HEK293 (cell line): ENCODE results near the gene HECTD3.

Source experiments
- ATF2 ChIP-seq: fragments of 450-650 bp; formaldehyde crosslinking; IDR thresholded peaks from 2 replicates; pipeline ENCODE4 v1.5.1; 2016; ENCODE audit warnings: missing biosample characterization, missing genetic modification characterization, low read depth
- CTCF ChIP-seq: fragments of 450-650 bp; formaldehyde crosslinking; IDR thresholded peaks from 2 replicates; pipeline ENCODE4 v1.5.1; 2016; ENCODE audit warnings: missing biosample characterization, missing genetic modification characterization
- GLI4 ChIP-seq: fragments of 450-650 bp; formaldehyde crosslinking; IDR thresholded peaks from 2 replicates; pipeline ENCODE4 v1.5.1; 2016; ENCODE audit warnings: missing biosample characterization, missing genetic modification characterization
- PBX3 ChIP-seq: sonication (generic); formaldehyde crosslinking; IDR thresholded peaks from 2 replicates; pipeline ENCODE4 v1.8.1; 2022; ENCODE audit warnings: mild to moderate bottlenecking, moderate library complexity, missing genetic modification reagents
- RBAK ChIP-seq: fragments of 450-650 bp; formaldehyde crosslinking; IDR thresholded peaks from 2 replicates; pipeline ENCODE4 v1.5.1; 2016; ENCODE audit warnings: missing biosample characterization, missing genetic modification characterization
- ZBTB1 ChIP-seq: fragments of 450-650 bp; formaldehyde crosslinking; IDR thresholded peaks from 2 replicates; pipeline ENCODE4 v1.5.1; 2016; ENCODE audit warnings: missing biosample characterization, missing genetic modification characterization
- ZBTB20 ChIP-seq: fragments of 450-650 bp; formaldehyde crosslinking; IDR thresholded peaks from 2 replicates; pipeline ENCODE4 v1.5.1; 2016; ENCODE audit warnings: missing biosample characterization, missing genetic modification characterization
- ZBTB26 ChIP-seq: fragments of 450-650 bp; formaldehyde crosslinking; optimal IDR thresholded peaks from 2 replicates; pipeline ENCODE3; 2016; ENCODE audit warnings: missing biosample characterization, mild to moderate bottlenecking, missing genetic modification characterization
- ZNF24 ChIP-seq: fragments of 450-650 bp; formaldehyde crosslinking; IDR thresholded peaks from 2 replicates; pipeline ENCODE4 v1.5.1; 2016; ENCODE audit warnings: missing biosample characterization, missing genetic modification characterization
- ZNF292 ChIP-seq: fragments of 450-650 bp; formaldehyde crosslinking; IDR thresholded peaks from 2 replicates; pipeline ENCODE4 v1.5.1; 2016; ENCODE audit warnings: low read depth, missing biosample characterization, missing genetic modification characterization, borderline replicate concordance
- ZNF416 ChIP-seq: fragments of 450-650 bp; formaldehyde crosslinking; IDR thresholded peaks from 2 replicates; pipeline ENCODE4 v1.5.1; 2016; ENCODE audit warnings: missing biosample characterization, missing genetic modification characterization
- ZNF629 ChIP-seq: fragments of 450-650 bp; formaldehyde crosslinking; IDR thresholded peaks from 2 replicates; pipeline ENCODE4 v1.5.1; 2017; ENCODE audit warnings: missing biosample characterization, missing genetic modification characterization
- ZNF747 ChIP-seq: fragments of 450-650 bp; formaldehyde crosslinking; IDR thresholded peaks from 2 replicates; pipeline ENCODE4 v1.5.1; 2016; ENCODE audit warnings: missing biosample characterization, missing genetic modification characterization
- ZSCAN23 ChIP-seq: fragments of 450-650 bp; formaldehyde crosslinking; IDR thresholded peaks from 2 replicates; pipeline ENCODE4 v1.5.1; 2016; ENCODE audit warnings: missing biosample characterization, missing genetic modification characterization

- TF ChIP-seq ZNF24 (tag by site-specific recombination) (no peak), ZSCAN23 (tag by site-specific recombination) (no peak), CTCF (tag by site-specific recombination) (no peak), ZNF416 (tag by site-specific recombination) (no peak), RBAK (tag by site-specific recombination) (no peak), ZBTB1 (tag by site-specific recombination) (no peak), GLI4 (tag by site-specific recombination) (no peak), ZNF292 (no peak), ZBTB26 (tag by site-specific recombination) (no peak), ATF2 (tag by site-specific recombination) (no peak), ZNF629 (no peak), ZBTB20 (tag by site-specific recombination) (no peak), ZNF747 (tag by site-specific recombination) (no peak), PBX3 (no peak)
Observed at GRCh38 chr1:45001011-45001481, 10.1 kb downstream of the HECTD3 start.
